Activated CD4-positive, alpha-beta T cell treated with anti-CD3 and anti-CD28 coated beads for 36 hours (primary cell): ENCODE measurements around the gene TGFB1I1. TPM values are rescaled to one million over a fixed set of nuclear protein-coding genes. Genes with fewer than 3 reads are reported as not detected.

Experiments used
- ATAC-seq: fragments of 200-7000 bp; cut with Tn5 transposase; one replicate; pipeline ENCODE4 v1.10.0; 2021; ENCODE audit warnings: mild to moderate bottlenecking, moderate library complexity
- CTCF ChIA-PET: fragments of 350-600 bp; sonication (Branson Sonifier 250); formaldehyde crosslinking; loops from one replicate; lab custom pipeline; 2021; ENCODE audit warnings: antibody characterized with exemption; lab: Charles Lee
- POLR2A ChIA-PET: fragments of 350-600 bp; sonication (Branson Sonifier 250); formaldehyde crosslinking; loops from one replicate; lab custom pipeline; 2021; ENCODE audit warnings: antibody characterized with exemption, inconsistent platforms; lab: Charles Lee
- DNase-seq: peaks from one replicate; pipeline ENCODE4 v3.0.0-alpha.2; 2020
- H3K27ac Mint-ChIP-seq: one replicate; pipeline ENCODE4 v1.8.0; 2021; ENCODE audit warnings: mixed read lengths
- H3K27me3 Mint-ChIP-seq: one replicate; pipeline ENCODE4 v1.8.0; 2021; ENCODE audit warnings: mixed read lengths
- H3K36me3 Mint-ChIP-seq: one replicate; pipeline ENCODE4 v1.8.0; 2021; ENCODE audit warnings: low read depth, mixed read lengths
- H3K4me1 Mint-ChIP-seq: one replicate; pipeline ENCODE4 v1.8.0; 2021; ENCODE audit warnings: mixed read lengths
- H3K4me3 Mint-ChIP-seq: one replicate; pipeline ENCODE4 v1.8.0; 2021; ENCODE audit warnings: mild to moderate bottlenecking, moderate library complexity, mixed read lengths
- H3K9me3 Mint-ChIP-seq: one replicate; pipeline ENCODE4 v1.8.0; 2021; ENCODE audit warnings: low read depth, mixed read lengths
- intact Hi-C, 2 experiments: fragments of 100-400 bp; cut with DNase I in 1 of 2; cut with micrococcal nuclease in 1 of 2; formaldehyde crosslinking; loops; one replicate each; pipeline versions ENCODE4 v1.14.2 to v1.15.1; 2022 to 2024; cut with DNase I, micrococcal nuclease
- total RNA-seq, 2 experiments: library from RNA; stranded (reverse); gene quantifications; one replicate each; pipeline ENCODE4 v1.2.3, GENCODE V29; 2021

The TGFB1I1 gene
- total RNA-seq, 2 experiments from 2014 or later, result 0.80 to 1.1 TPM

DNA sequence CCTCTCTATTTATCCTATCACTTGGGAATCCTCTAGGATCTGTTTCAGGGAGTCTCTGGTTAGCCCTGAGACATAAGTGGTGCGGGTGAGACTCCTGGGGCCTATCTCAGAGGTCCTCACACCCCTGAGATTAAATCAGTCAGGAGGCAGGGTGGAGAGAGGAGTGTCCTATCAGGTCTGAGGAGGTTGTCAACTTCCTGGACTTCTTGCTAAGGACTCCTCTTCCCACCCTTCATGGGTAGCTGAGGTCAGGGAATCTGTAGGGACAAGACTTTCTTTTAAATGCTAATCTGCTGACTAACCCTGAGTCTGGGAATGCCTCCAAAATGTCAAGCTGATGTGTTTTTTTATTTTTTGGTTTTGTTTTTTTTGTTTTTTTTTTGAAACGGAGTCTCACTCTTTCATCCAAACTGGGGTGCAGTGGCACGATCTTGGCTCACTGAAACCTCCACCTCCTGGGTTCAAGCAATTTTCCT, 19.3 kb upstream of the TGFB1I1 start:
- intact Hi-C loops, result no loop called here
- POLR2A ChIA-PET, result no interaction called here
- no peak overlapping the region for H3K27ac Mint-ChIP-seq

DNA sequence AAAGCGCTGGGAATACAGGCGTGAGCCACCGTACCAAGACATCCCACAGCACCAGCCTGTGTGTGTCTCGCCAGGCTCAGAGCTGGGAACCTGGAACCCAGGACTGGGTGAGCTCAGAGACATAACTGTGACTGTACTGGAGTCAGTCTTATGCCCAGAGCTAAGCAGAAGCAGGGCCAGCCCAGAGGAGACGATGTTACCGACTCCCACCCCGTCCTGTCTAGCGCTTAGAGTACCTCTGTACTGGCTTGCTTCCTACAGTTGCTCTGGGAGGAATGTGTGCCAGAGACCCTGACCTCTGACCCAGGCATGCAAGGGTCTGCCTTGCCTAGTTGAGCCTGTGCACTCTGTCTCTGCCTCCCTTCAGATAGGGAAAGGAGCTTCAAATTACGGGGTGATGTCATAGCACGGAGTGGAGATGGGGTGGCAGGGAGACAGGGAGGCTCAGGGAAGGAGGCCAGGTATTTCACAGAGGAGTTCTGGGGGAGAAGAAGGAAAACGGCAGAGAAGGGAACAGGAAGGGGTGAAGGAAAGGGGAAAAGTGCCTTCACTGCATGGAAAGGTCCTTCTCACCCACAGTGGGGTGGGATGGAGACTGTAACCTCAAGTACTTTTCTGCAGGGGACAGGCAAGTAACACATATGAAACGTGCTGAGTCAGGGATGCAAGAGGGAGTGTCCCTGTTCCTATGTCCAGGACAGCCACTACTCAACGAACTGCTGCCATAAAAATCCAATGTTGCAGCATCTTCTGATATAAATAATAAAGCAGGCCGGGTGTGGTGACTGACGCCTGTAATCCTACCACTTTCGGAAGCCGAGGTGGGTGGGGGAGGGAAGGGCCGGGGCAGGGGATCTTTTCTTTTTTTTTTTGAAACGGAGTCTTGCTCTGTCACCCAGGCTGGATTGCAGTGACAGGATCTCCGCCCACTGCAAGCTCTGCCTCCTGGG, 18.4 kb upstream of the TGFB1I1 start:
- no peaks in the 10 kb centered on the region for H3K27me3 Mint-ChIP-seq
- no peak overlapping the region for H3K4me3 Mint-ChIP-seq
- ATAC-seq, result no peak
- intact Hi-C loops, result no loop called here
- H3K4me1 Mint-ChIP-seq, result peaks cover 44% of the 10 kb centered on the region
- ChIA-PET POLR2A (no interaction called here), CTCF (interaction anchor here (0.7 to 6.2 kb wide), 2 partner anchors 10 to 23 kb away, joined by 3 to 35 read pairs; partner anchors contain the start of gene ZNF843)
- no peak for DNase-seq
- H3K9me3 Mint-ChIP-seq, result no peaks in the 10 kb centered on the region
- peaks cover 24% of the 10 kb centered on the region for H3K36me3 Mint-ChIP-seq
- peak overlapping the region; percentile 48 for H3K27ac Mint-ChIP-seq

More for the DNA sequence above, 19.3 kb upstream of the TGFB1I1 start:
- no peaks in the 10 kb centered on the region for H3K27me3 Mint-ChIP-seq
- DNase-seq (no peak), ATAC-seq (no peak)
- H3K4me3 Mint-ChIP-seq, result no peak overlapping the region
- peaks cover 17% of the 10 kb centered on the region for H3K36me3 Mint-ChIP-seq
- peaks cover 38% of the 10 kb centered on the region for H3K4me1 Mint-ChIP-seq
- CTCF ChIA-PET, result interaction anchor here (0.7 kb wide), 1 partner anchor 24 kb away, joined by 3 read pairs; no protein-coding TSS in a partner anchor
- H3K9me3 Mint-ChIP-seq, result no peaks in the 10 kb centered on the region

DNA sequence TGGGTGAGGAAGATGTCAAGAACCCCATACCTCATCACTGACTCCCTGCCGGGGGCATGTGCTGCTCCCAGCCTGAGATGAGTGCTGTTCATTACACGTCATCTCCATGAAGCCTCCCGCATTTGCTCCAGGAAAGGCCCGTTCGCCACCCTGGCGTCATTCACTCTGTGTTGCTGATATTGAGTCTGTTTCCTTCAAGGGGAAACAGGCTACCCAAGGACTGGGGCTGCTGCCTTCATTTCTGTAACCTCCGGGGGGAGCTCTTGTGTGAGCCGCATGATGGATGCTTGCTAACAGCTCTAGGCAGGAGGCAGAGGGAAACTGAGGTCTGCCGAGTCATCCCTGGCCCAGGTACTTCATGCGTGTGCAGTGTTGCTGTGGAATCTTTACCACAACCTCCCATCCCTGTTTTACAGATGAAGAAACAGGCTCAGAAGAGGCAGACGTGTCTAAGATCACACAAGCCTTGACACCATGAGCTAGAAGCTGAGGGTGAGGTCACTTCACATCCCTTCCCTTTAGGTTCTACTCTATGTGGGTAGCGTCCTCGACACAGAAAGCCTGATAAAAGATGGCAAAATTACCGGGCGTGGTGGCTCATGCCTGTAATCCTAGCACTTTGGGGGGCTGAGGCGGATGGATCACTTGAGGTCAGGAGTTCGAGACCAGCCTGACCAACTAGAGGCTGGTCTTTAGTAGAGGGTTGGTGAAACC, 16.2 kb upstream of the TGFB1I1 start:
- Mint-ChIP-seq H3K9me3 (no peaks in the 10 kb centered on the region), H3K36me3 (peaks cover 27% of the 10 kb centered on the region), H3K27ac (peak overlapping the region; percentile 58), H3K4me1 (peaks cover 52% of the 10 kb centered on the region), H3K4me3 (peak overlapping the region; percentile 52), H3K27me3 (no peaks in the 10 kb centered on the region)
- no peak for ATAC-seq
- ChIA-PET POLR2A (interaction anchor here (0.5 to 1.0 kb wide), 3 partner anchors 11 to 495 kb away, joined by 3 to 10 read pairs (median 4); partner anchors contain the start of gene PYCARD), CTCF (interaction anchor here (0.5 to 6.2 kb wide), 7 partner anchors 12 to 313 kb away, joined by 3 to 35 read pairs (median 3); partner anchors contain the start of gene ZNF843)
- peak; percentile 50 for DNase-seq
- intact Hi-C loops, result loop anchor here in 1 of 2 experiments (5.0 kb wide), 2 partner anchors 52 to 242 kb away; partner anchors contain the start of gene RUSF1

DNA sequence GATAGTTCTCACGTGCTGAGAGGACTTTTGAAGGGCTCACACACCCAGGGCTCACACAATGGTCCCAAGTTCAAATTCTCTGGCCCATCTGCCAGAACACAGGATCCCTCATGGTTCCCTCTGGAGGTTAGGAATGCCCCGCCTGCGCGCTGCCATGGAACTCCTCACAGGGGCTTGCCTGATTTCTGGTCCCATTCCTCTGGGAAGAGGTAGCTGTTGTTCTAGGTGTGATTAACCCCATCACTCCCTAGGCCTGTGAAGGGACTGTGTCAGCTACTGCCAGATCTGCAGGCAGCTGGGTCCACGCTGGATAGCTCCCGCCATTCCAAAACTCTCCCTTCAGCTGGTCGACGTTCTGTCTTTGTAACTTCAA, 15.0 kb upstream of the TGFB1I1 start:
- Mint-ChIP-seq H3K4me3 (peak overlapping the region; percentile 85), H3K36me3 (peaks cover 25% of the 10 kb centered on the region), H3K27me3 (no peaks in the 10 kb centered on the region), H3K4me1 (peaks cover 52% of the 10 kb centered on the region), H3K9me3 (no peaks in the 10 kb centered on the region), H3K27ac (no peak overlapping the region)
- intact Hi-C loops, result loop anchor here in 1 of 2 experiments (5.0 kb wide), 2 partner anchors 50 to 240 kb away; partner anchors contain the start of gene RUSF1
- POLR2A ChIA-PET, result interaction anchor here (0.6 kb wide), 1 partner anchor 258 kb away, joined by 3 read pairs; no protein-coding TSS in a partner anchor
- CTCF ChIA-PET, result interaction anchor here (1.2 to 6.2 kb wide), 3 partner anchors 13 to 412 kb away, joined by 3 to 35 read pairs (median 5); partner anchors contain the start of gene ZNF843
- ATAC-seq (no peak), DNase-seq (no peak)

DNA sequence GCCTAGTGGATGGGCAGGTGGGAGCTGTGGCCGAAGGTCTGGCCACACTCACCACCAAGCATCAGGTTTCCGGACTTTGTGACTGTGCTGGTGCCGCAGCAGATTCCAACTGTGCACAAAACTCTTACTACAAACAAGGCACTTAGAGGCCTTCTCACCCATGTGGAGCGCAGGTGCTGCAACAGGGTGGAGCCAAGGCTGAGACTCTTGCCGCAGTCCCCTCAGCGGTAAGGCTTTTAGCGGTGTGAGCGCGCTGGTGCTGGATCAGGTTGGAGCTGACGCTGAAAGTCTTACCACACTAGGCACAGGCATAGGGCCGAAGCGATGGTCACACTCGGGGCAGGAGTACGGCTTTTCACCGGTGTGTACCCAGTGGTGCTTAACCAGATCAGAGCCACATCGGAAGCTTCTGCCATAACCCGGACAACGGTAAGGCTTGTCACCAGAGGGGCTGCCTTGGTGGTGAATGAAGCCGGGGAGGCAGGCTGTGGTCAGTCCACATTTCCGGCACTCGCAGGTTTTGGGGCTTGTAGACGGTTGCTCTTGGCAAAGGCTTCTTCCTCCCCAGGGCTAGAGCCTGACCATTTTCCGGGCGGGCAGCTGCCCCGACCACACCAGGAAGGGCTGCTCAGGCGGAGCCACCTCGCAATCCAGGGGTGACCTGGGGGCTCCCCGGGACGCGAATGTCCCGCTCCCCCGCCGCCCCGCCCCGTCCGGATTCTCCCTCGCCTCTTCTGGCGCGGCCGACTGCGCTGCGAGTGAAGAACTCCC, 13.7 kb upstream of the TGFB1I1 start:
- H3K9me3 Mint-ChIP-seq, result no peaks in the 10 kb centered on the region
- CTCF ChIA-PET, result interaction anchor here (0.6 to 6.2 kb wide), 11 partner anchors 10 to 435 kb away, joined by 3 to 35 read pairs (median 5); partner anchors contain the start of genes PYDC1, ZNF267 and ZNF843
- POLR2A ChIA-PET, result interaction anchor here (0.6 to 2.3 kb wide), 6 partner anchors 19 to 419 kb away, joined by 3 to 11 read pairs (median 5); partner anchors contain the start of gene FUS
- H3K27me3 Mint-ChIP-seq, result no peaks in the 10 kb centered on the region
- peak overlapping the region; percentile 94 for H3K27ac Mint-ChIP-seq
- peaks cover 50% of the 10 kb centered on the region for H3K4me1 Mint-ChIP-seq
- H3K36me3 Mint-ChIP-seq, result peaks cover 27% of the 10 kb centered on the region
- intact Hi-C loops, result loop anchor here (1.0 to 5.0 kb wide), 5 partner anchors 49 to 807 kb away; partner anchors contain the start of genes BCKDK (in 1 of the 2), PRR14 (in 1 of the 2) and RUSF1 (in 1 of the 2)
- peak overlapping the region; percentile 85 for H3K4me3 Mint-ChIP-seq
- no peak for ATAC-seq
- DNase-seq, result peak; percentile 69

DNA sequence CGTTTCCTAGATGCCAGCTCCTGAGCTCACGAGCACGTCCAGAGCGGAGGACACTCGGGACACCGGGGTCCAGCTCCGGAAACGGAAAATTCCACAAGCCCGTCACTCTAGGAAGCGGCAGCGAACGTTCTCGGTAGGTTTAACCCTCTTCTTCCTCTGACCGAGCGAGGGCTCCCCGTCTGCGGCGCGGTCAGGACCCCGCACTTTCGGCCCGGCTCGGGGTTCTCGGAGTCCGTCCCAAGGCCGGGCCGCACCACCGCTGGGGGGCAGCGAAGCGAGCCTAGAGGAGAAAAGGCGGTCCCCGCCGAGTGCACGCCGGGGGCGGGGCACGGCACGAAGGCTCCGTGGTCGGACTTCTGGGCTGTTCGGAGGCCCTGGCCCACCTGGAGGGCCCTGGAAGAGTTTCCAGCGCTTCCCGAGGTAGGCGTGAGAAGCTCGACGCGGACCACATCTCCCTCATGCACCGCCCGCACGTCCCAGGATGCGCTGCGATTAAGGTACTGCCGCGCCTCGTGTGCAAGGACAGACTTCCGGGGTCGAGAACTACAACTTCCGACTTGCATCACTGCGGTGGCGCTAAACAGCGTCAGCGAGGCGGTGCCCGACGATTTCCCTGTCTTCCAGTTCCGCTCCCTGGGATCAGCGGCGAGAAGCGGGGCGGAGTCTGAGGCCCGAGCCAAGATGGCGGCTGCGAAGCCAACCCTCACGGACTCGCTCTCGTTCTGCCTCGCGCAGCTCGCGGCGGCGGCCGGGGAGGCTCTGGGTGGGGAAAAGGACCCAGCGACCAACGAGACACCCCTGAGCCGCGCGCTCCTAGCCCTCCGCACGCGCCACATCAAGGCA, 12.9 kb upstream of the TGFB1I1 start, which contains the start of gene ARMC5:
ARMC5 (plus strand) TSS at position 658 of the 843 bp plus-strand sequence; CDS start at position 682, 24 bp downstream.
- Mint-ChIP-seq H3K27me3 (no peaks in the 10 kb centered on the region), H3K4me3 (peak within 1 kb of the TSS; percentile 85)
- intact Hi-C loops, result loop anchor here (1.0 to 5.0 kb wide), 25 partner anchors 16 to 808 kb away; partner anchors contain the start of genes RUSF1 (in 2 of the 2), SETD1A (in 2 of the 2), ZNF646 (in 2 of the 2) and ZNF668 (in 2 of the 2)

DNA sequence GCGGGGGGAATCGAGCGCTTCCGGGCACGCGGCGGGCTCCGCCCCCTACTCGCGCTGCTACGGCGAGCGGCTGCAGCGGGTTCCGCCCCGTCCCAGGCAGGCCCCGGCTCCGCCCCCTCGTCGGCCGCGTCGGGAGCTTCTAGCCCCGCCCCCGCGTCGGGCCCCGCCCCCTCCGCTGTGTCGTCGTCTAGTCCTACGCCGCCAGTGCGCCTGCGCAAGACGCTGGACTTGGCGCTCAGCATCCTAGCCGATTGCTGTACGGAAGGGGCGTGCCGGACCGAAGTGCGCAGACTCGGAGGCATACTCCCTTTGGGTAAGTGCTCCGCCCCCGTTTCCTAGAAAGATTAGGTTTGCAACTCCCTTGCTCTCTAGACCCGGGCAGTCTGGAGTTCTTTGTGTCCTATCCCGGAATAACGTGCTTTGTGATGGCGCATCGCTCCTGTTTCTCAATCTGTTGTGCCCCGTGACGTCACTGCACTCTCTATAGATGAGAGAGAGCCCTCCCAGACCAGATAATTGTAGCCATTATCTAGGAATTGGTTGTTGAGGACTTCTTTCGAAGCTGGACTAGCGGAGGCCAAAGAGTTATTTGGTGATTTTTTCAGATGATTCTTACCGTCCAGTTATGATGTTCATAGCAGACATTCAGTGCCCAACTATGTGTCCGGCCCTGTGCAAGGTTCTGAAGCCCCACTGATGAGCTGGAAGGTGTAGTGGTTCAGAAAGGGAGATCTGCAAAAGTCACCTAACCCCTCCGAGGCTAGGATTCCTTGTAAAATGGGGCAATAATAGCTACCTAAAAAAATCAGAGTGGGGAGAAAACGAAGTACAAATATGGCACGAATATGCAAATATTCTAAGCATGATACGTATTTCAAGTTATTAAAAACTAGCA, 12.0 kb upstream of the TGFB1I1 start:
- Mint-ChIP-seq H3K9me3 (no peaks in the 10 kb centered on the region), H3K27ac (peak overlapping the region; percentile 94), H3K36me3 (peaks cover 30% of the 10 kb centered on the region), H3K27me3 (no peaks in the 10 kb centered on the region), H3K4me1 (peaks cover 39% of the 10 kb centered on the region), H3K4me3 (peak overlapping the region; percentile 85)
- DNase-seq, result peak; percentile 100
- intact Hi-C loops, result loop anchor here (1.0 to 5.0 kb wide), 24 partner anchors 17 to 809 kb away; partner anchors contain the start of genes RUSF1 (in 2 of the 2), SETD1A (in 2 of the 2), ZNF646 (in 2 of the 2) and ZNF668 (in 2 of the 2)
- peak; percentile 83 for ATAC-seq
- ChIA-PET POLR2A (interaction anchor here (0.5 to 2.3 kb wide), 11 partner anchors 10 to 418 kb away, joined by 3 to 11 read pairs (median 4); partner anchors contain the start of gene FUS), CTCF (interaction anchor here (0.5 to 6.2 kb wide), 32 partner anchors 8 to 474 kb away, joined by 3 to 35 read pairs (median 4); partner anchors contain the start of genes PYCARD, PYDC1, RUSF1 and ZNF843)

More for the DNA sequence above, 12.9 kb upstream of the TGFB1I1 start, which contains the start of gene ARMC5:
- peak; percentile 98 for DNase-seq
- H3K9me3 Mint-ChIP-seq, result no peaks in the 10 kb centered on the region
- ChIA-PET CTCF (interaction anchor here (0.6 to 6.2 kb wide), 11 partner anchors 10 to 436 kb away, joined by 3 to 35 read pairs (median 5); partner anchors contain the start of genes PYDC1, ZNF267 and ZNF843), POLR2A (interaction anchor here (0.5 to 2.3 kb wide), 7 partner anchors 14 to 419 kb away, joined by 3 to 11 read pairs (median 4); partner anchors contain the start of gene FUS)
- H3K36me3 Mint-ChIP-seq, result peaks cover 27% of the 10 kb centered on the region
- H3K4me1 Mint-ChIP-seq, result peaks cover 42% of the 10 kb centered on the region
- peak; percentile 81 for ATAC-seq
- H3K27ac Mint-ChIP-seq, result peak within 1 kb of the TSS; percentile 94

DNA sequence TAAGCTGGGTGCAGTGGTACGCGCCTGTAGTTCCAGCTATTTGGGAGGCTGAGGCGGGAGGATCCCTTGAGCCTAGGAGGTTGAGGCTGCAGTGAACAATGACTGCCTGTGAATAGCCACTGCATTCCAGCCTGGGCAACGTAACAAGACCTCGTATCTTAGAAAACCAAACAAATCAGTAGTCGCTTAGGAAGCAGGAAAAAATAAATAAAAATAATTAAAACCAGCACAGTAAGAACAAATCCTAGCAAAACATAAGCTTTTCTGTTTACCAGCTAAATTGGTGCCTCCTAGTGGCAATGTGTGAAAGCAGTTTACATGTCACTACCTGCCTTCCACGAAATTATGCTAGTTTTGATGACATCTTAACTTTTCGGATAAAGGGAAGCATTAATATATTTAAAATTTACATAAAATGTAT, 11.4 kb upstream of the TGFB1I1 start:
- Mint-ChIP-seq H3K36me3 (peaks cover 30% of the 10 kb centered on the region), H3K27me3 (no peaks in the 10 kb centered on the region), H3K27ac (peak overlapping the region; percentile 94), H3K4me1 (peaks cover 32% of the 10 kb centered on the region), H3K4me3 (peak overlapping the region; percentile 79), H3K9me3 (no peaks in the 10 kb centered on the region)
- intact Hi-C loops, result no loop called here
- POLR2A ChIA-PET, result interaction anchor here (0.5 to 1.4 kb wide), 5 partner anchors 10 to 412 kb away, joined by 3 to 6 read pairs (median 5); no protein-coding TSS in a partner anchor
- CTCF ChIA-PET, result interaction anchor here (0.5 to 3.3 kb wide), 33 partner anchors 9 to 478 kb away, joined by 3 to 17 read pairs (median 3); partner anchors contain the start of genes PYCARD, RUSF1 and TGFB1I1
- ATAC-seq (no peak), DNase-seq (no peak)
